ENCODE results near the gene DTD1.

GRCh38 chr20:18669241-18670019 is 81.6 kb downstream of the DTD1 start:
- no peak for TF ChIP-seq POLR2A (IDR thresholded peaks at IDR 0.05)
- no peak for TF ChIP-seq CTCF (IDR thresholded peaks at IDR 0.05)
